Neural cell (in vitro differentiated cells): ENCODE measurements around the gene SOCS3. TPM values are rescaled to one million over a fixed set of nuclear protein-coding genes. Genes with fewer than 3 reads are reported as not detected.

Experiments
- H2AFZ ChIP-seq: fragments of 200-600, 300-800 bp; sonication (generic), shearing (Covaris generic); 2 replicates; pipeline ENCODE4 v1.6.0; 2014; ENCODE audit warnings: low read depth, mild to moderate bottlenecking, antibody characterized with exemption, low read length, moderate library complexity
- H3F3A ChIP-seq: fragments of 200-600 bp; shearing (Covaris generic); 2 replicates; pipeline ENCODE4 v1.6.1; 2016; ENCODE audit warnings: mild to moderate bottlenecking, moderate library complexity, mixed read lengths, antibody characterized with exemption, low read length; ENCODE audit not compliant: insufficient read depth, poor library complexity, severe bottlenecking
- H3K27ac ChIP-seq: fragments of 200-600, 300-800 bp; sonication (generic), shearing (Covaris generic); 2 replicates; pipeline ENCODE4 v1.5.1; 2014; ENCODE audit warnings: mild to moderate bottlenecking, low read length, moderate library complexity
- H3K27me3 ChIP-seq: fragments of 300-800, 200-600 bp; sonication (generic), shearing (Covaris generic); 2 replicates; pipeline ENCODE4 v1.6.0; 2014; ENCODE audit warnings: mild to moderate bottlenecking, low read depth, low read length, moderate library complexity; ENCODE audit not compliant: insufficient read depth
- H3K36me3 ChIP-seq: fragments of 300-800, 200-600 bp; sonication (generic), shearing (Covaris generic); 2 replicates; pipeline ENCODE4 v1.5.1; 2014; ENCODE audit warnings: mild to moderate bottlenecking, antibody characterized with exemption, low read length, moderate library complexity; ENCODE audit not compliant: insufficient read depth
- H3K4me2 ChIP-seq: fragments of 300-800, 200-600 bp; sonication (generic), shearing (Covaris generic); 2 replicates; pipeline ENCODE4 v1.6.0; 2014; ENCODE audit warnings: mild to moderate bottlenecking, low read length
- H3K4me3 ChIP-seq: fragments of 300-800, 200-600 bp; sonication (generic), shearing (Covaris generic); 2 replicates; pipeline ENCODE4 v1.5.1; 2014; ENCODE audit warnings: mild to moderate bottlenecking, low read length, moderate library complexity
- H3K79me2 ChIP-seq: fragments of 200-600 bp; shearing (Covaris generic); replicated peaks from 2 replicates; pipeline ENCODE4 v1.6.0; 2014; ENCODE audit warnings: mild to moderate bottlenecking, low read length, moderate library complexity; ENCODE audit not compliant: insufficient read depth
- H3K9ac ChIP-seq: fragments of 300-800, 200-600 bp; sonication (generic), shearing (Covaris generic); 2 replicates; pipeline ENCODE4 v1.6.1; 2016; ENCODE audit warnings: mild to moderate bottlenecking, low read length, mixed read lengths
- H3K9me2 ChIP-seq: fragments of 200-600 bp; shearing (Covaris generic); 2 replicates; pipeline ENCODE4 v1.6.1; 2016; ENCODE audit warnings: mild to moderate bottlenecking, low read length, mixed read lengths; ENCODE audit not compliant: insufficient read depth
- H3K9me3 ChIP-seq: fragments of 200-600, 300-800 bp; sonication (generic), shearing (Covaris generic); 2 replicates; pipeline ENCODE4 v1.6.1; 2016; ENCODE audit warnings: mild to moderate bottlenecking, mixed run types, low read length, moderate library complexity, mixed read lengths
- H4K20me1 ChIP-seq: fragments of 200-600 bp; shearing (Covaris generic); 2 replicates; pipeline ENCODE4 v1.6.1; 2016; ENCODE audit warnings: mild to moderate bottlenecking, mixed run types; ENCODE audit not compliant: insufficient read depth
- EP300 ChIP-seq: fragments of 450-650 bp; conservative IDR thresholded peaks from 2 replicates; pipeline ENCODE4 v1.6.1; 2014; ENCODE audit warnings: antibody characterized with exemption, mild to moderate bottlenecking, moderate library complexity; ENCODE audit not compliant: poor library complexity, severe bottlenecking
- EZH2 ChIP-seq: fragments of 200-600, 300-800 bp; shearing (Covaris generic), sonication (generic); IDR thresholded peaks from 2 replicates; pipeline ENCODE4 v1.6.1; 2014; ENCODE audit warnings: antibody characterized with exemption, low read length, borderline replicate concordance, mild to moderate bottlenecking; ENCODE audit not compliant: insufficient read depth, poor library complexity, severe bottlenecking
- MXI1 ChIP-seq: fragments of 450-650 bp; conservative IDR thresholded peaks from 2 replicates; pipeline ENCODE4 v1.6.1; 2014; ENCODE audit warnings: antibody characterized with exemption, mild to moderate bottlenecking; ENCODE audit not compliant: poor library complexity, severe bottlenecking
- POLR2AphosphoS5 ChIP-seq: IDR thresholded peaks from 2 replicates; pipeline ENCODE4 v1.6.1; 2012
- RAD21 ChIP-seq: fragments of 450-650 bp; conservative IDR thresholded peaks from 2 replicates; pipeline ENCODE4 v1.6.1; 2014; ENCODE audit warnings: antibody characterized with exemption, mild to moderate bottlenecking, moderate library complexity
- SMC3 ChIP-seq: fragments of 450-650 bp; conservative IDR thresholded peaks from 2 replicates; pipeline ENCODE4 v1.6.1; 2014; ENCODE audit warnings: antibody characterized with exemption, mild to moderate bottlenecking, moderate library complexity; ENCODE audit not compliant: poor library complexity
- TAF1 ChIP-seq: IDR thresholded peaks from 2 replicates; pipeline ENCODE4 v1.6.1; 2012; ENCODE audit warnings: low read depth
- polyA plus RNA-seq: library from polyadenylated mRNA; depleted of rRNA; stranded (reverse); fragments of >200 nt; gene quantifications from 2 replicates; pipeline ENCODE4 v1.2.3, GENCODE V29; 2014
- TF ChIP-seq, protein P1 (sequence below): IDR thresholded peaks from 2 replicates; pipeline ENCODE4 v1.6.1; 2012; ENCODE audit warnings: borderline replicate concordance
- TF ChIP-seq, protein P2 (sequence below): fragments of 450-650 bp; IDR thresholded peaks from 2 replicates; pipeline ENCODE4 v1.5.1; 2014; ENCODE audit warnings: antibody characterized with exemption, mild to moderate bottlenecking, moderate library complexity; ENCODE audit not compliant: poor library complexity, severe bottlenecking

Gene SOCS3
- polyA plus RNA-seq, 1 donor from 2014 or later = 5.4 TPM

DNA sequence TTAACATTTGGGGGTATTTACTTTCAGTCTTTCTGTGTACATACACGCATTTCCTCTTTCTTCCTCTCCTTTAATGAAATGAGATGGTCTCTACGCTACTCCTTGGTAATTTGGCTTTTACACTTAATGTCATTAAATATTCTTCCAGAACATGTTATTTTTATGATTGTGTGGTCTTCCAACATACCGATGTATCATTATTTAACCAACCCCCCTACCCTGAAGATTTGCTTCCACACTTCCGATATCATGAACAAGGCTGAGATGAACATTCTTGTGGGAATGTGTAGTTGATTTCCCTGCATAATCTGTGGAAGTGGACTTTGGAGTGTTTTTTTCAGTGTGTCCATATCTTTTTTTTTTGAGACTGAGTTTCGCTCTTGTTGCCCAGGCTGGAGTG lies 16.3 kb upstream of the SOCS3 start:
- H3K4me2 ChIP-seq = no peak overlapping the region
- H3K27me3 ChIP-seq = no peaks in the 10 kb centered on the region
- TF ChIP-seq, protein P1, sequence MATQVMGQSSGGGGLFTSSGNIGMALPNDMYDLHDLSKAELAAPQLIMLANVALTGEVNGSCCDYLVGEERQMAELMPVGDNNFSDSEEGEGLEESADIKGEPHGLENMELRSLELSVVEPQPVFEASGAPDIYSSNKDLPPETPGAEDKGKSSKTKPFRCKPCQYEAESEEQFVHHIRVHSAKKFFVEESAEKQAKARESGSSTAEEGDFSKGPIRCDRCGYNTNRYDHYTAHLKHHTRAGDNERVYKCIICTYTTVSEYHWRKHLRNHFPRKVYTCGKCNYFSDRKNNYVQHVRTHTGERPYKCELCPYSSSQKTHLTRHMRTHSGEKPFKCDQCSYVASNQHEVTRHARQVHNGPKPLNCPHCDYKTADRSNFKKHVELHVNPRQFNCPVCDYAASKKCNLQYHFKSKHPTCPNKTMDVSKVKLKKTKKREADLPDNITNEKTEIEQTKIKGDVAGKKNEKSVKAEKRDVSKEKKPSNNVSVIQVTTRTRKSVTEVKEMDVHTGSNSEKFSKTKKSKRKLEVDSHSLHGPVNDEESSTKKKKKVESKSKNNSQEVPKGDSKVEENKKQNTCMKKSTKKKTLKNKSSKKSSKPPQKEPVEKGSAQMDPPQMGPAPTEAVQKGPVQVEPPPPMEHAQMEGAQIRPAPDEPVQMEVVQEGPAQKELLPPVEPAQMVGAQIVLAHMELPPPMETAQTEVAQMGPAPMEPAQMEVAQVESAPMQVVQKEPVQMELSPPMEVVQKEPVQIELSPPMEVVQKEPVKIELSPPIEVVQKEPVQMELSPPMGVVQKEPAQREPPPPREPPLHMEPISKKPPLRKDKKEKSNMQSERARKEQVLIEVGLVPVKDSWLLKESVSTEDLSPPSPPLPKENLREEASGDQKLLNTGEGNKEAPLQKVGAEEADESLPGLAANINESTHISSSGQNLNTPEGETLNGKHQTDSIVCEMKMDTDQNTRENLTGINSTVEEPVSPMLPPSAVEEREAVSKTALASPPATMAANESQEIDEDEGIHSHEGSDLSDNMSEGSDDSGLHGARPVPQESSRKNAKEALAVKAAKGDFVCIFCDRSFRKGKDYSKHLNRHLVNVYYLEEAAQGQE = no peak
- no peak for TF ChIP-seq SMC3
- TF ChIP-seq RAD21 = no peak
- TF ChIP-seq POLR2AphosphoS5 = no peak
- no peak for TF ChIP-seq TAF1
- TF ChIP-seq, protein P2, sequence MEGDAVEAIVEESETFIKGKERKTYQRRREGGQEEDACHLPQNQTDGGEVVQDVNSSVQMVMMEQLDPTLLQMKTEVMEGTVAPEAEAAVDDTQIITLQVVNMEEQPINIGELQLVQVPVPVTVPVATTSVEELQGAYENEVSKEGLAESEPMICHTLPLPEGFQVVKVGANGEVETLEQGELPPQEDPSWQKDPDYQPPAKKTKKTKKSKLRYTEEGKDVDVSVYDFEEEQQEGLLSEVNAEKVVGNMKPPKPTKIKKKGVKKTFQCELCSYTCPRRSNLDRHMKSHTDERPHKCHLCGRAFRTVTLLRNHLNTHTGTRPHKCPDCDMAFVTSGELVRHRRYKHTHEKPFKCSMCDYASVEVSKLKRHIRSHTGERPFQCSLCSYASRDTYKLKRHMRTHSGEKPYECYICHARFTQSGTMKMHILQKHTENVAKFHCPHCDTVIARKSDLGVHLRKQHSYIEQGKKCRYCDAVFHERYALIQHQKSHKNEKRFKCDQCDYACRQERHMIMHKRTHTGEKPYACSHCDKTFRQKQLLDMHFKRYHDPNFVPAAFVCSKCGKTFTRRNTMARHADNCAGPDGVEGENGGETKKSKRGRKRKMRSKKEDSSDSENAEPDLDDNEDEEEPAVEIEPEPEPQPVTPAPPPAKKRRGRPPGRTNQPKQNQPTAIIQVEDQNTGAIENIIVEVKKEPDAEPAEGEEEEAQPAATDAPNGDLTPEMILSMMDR = no peak
- TF ChIP-seq MXI1 = no peak
- TF ChIP-seq EP300 = no peak
- TF ChIP-seq EZH2 = no peak
- H3K4me3 ChIP-seq = no peak overlapping the region
- no peak overlapping the region for H2AFZ ChIP-seq
- H3K36me3 ChIP-seq = no peaks in the 10 kb centered on the region
- peaks cover 21% of the 10 kb centered on the region for H3K79me2 ChIP-seq
- H3K9ac ChIP-seq = no peak overlapping the region
- H4K20me1 ChIP-seq = no peaks in the 10 kb centered on the region
- H3K27ac ChIP-seq = no peak overlapping the region
- no peaks in the 10 kb centered on the region for H3F3A ChIP-seq
- no peaks in the 10 kb centered on the region for H3K9me3 ChIP-seq
- no peaks in the 10 kb centered on the region for H3K9me2 ChIP-seq

GRCh38 chr17:78375401-78376151 lies 15.7 kb upstream of the SOCS3 start:
- H3K36me3 ChIP-seq = no peaks in the 10 kb centered on the region
- no peaks in the 10 kb centered on the region for H3K9me3 ChIP-seq
- H3K27me3 ChIP-seq = no peaks in the 10 kb centered on the region
- H3K9me2 ChIP-seq = no peaks in the 10 kb centered on the region
- H3F3A ChIP-seq = no peaks in the 10 kb centered on the region
- no peak overlapping the region for H3K27ac ChIP-seq
- H3K79me2 ChIP-seq = peaks cover 20% of the 10 kb centered on the region
- TF ChIP-seq SMC3 (no peak), POLR2AphosphoS5 (no peak), EP300 (no peak), RAD21 (no peak), TAF1 (no peak), EZH2 (no peak), MXI1 (no peak)
- TF ChIP-seq, protein P2 = no peak
- TF ChIP-seq, protein P1 = no peak
- H3K9ac ChIP-seq = no peak overlapping the region
- no peaks in the 10 kb centered on the region for H4K20me1 ChIP-seq
- no peak overlapping the region for H3K4me3 ChIP-seq
- H3K4me2 ChIP-seq = no peak overlapping the region
- H2AFZ ChIP-seq = no peak overlapping the region
